Activated T-cell treated with anti-CD3 and anti-CD28 coated beads for 1 hour (primary cell): ENCODE results near the gene RGS9.
"Not testable (repeated sequence)": the region's sequence is repeated elsewhere in the genome, so short reads cannot be mapped to it uniquely, and the experiment has no call there.

Experiments
- DNase-seq: peaks from one replicate; pipeline ENCODE4 v3.0.0-alpha.2; 2020; ENCODE audit warnings: low read depth

Gene RGS9

GRCh38 chr17:65115839-65116238 is 21.3 kb upstream of the RGS9 start:
- no peak for DNase-seq

DNA sequence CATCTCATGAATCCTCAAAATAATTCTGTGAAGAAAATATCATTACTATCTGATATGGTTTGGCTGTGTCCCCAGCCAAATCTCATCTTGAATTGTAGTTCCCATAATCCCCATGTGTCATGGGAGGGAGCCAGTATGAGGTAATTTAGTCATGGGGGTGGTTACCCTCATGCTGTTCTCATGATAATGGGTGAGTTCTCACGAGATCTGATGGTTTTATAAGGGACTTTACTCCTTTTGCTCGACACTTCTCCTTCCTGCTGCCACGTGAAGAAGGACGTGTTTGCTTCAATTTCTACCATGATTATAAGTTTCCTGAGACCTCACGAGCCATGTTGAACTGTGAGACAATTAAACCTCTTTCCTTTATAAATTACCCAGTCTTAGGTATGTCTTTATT is 20.7 kb upstream of the RGS9 start:
- not testable (repeated sequence) for DNase-seq

DNA sequence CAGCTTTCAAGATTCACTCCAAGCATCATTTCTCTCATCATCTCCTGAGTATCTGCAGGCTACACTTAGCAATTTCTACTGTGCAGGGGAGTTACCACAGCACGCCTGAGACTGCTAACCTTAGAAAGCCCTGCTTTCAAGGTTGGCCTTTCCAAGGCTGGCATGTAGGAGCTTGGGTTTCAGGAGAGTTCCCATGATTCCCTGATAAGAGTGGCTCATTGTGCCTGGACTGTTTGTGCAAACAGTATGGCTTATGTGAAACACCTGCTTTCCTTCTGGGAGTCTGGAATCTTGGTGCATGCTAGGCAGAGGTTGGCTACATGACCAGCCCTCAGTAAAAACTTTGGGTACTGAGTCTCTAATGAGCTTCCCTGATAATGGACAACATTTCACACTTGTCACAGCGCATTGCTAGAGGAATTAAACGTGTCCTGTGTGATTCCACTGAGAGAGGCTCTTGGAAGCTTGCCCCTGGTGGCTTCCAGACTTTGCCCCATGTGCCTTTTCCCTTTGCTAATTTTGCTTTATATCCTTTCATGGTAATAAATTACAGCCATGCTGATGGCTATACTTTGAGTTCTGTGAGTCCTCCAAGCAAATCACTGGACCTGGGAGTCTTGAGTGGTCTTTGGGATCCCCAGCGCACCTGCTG is 19.7 kb upstream of the RGS9 start:
- no peak for DNase-seq

GRCh38 chr17:65121368-65121767 is 15.8 kb upstream of the RGS9 start:
- no peak for DNase-seq

DNA sequence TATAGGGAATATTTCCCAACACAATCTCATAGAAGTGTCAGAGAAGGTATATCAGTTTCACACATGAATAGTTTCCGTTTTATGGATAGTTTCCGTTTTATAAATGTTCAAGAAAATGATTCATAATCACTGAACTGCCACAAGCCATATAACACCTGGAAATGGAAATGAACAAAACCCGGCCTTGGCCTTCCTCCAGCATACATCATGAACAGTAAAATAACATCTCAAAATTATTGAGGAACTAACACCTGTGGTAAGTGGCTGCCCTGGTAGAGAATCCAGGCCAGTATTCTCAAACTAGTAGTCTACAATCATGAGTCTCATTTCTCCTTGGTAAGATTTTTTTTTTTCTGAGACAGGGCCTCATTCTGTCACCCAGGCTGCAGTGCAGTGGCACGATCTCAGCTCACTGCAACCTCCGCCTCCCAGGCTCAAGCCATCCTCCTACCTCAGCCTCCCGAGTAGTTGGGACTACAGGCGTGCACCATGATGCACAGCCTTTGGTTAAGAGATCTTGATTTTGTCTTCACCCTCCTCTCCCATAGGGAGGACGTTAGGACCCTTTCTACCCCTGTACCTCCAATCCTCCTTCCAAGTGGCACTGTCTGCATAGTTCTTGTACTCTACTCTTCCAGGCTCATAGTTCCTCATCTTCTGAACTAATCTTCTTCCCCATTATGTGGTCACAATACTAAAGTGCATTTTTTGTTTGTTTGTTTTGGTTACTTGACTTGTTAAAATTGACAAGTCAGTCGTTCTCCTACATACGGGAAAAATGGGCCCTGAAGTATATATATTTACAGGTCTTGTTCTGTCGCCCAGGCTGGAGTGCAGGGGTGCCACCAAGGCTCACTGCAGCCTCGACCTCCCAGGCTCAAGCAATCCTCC is 15.0 kb upstream of the RGS9 start:
- DNase-seq, result no peak

DNA sequence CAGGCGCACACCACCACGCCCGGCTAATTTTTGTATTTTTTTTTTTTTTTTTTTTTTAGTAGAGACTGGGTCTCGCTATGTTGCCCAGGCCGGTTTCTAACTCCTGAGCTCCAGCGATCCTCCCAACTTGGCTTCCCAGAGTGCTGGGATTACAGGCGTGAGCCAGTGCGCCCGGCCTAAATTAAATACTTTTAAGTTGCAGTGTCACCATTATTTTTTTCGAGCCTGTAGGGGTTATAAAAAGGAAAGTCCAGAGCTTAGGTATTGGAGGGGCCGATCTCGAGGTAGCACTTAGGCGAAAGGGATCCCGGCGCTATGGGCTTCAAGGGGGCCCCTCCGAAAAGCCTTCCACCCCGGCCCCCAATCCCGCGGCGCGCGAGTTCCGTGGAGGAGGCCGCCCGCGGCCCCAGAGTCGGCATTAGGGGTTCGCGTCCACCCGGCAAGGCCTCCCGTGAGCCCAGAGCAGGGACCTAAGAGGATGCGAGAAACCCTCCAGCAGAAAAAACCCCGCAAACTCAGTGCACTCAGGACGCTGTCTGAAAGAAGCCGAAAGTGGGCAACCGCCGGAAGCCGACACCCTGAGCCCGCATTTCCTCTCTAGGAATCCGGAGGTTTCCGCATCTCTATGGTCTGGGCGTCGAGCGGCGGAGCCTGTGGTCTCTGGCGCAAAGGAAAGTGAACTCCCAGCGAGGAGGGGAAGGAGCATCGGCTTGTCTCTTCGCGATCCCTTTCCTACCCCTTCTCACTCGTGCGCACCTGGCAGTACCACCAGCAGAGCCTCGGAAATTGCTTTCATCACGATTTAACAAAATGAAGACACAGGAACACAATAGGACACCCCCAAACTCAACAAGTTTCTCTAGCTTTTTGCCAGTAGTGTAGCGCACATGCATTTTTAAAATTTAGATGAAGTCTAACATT is 14.1 kb upstream of the RGS9 start:
- peak; percentile 68 for DNase-seq

- no peak for DNase-seq
Observed at GRCh38 chr17:65123757-65124675, 13.2 kb upstream of the RGS9 start.

GRCh38 chr17:65130832-65131231 is 6.3 kb upstream of the RGS9 start:
- no peak for DNase-seq

GRCh38 chr17:65131240-65131639 is 5.9 kb upstream of the RGS9 start:
- no peak for DNase-seq

GRCh38 chr17:65131946-65132345 is 5.2 kb upstream of the RGS9 start:
- no peak for DNase-seq

GRCh38 chr17:65134035-65134434 is 3.1 kb upstream of the RGS9 start:
- DNase-seq, result no peak

DNA sequence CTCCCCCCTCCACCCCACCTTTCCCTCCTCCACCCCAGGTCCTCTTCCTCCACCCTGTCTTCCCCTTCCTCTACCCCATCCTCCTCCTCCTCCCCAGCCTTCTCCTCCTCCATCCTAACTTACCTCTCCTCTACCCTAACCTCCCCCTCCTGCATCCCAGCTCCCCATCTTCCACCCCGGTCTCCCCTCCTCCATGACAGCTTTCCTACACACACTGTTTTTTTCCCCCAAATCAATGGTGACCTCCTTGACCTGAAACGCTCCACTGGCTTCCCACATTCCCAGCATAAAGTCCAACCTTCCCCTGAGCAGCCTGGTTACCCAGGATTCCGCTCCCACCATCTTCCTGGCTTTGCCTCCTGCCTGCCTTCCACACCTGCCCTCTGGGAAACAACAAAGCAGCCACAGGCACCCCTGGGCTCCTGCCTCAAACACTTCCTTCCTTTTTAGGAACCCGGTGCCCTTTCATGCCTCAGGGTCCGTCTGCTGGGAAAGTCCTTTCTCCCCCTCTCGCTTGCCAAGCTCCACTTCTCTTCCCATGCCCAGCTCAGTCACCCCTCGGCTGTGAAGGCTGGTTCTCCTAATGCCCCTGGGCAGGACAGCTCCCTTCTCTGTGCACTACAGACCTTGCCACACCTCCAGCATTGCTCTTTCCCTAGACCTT is 2.1 kb downstream of the RGS9 start:
- no peak for DNase-seq

DNA sequence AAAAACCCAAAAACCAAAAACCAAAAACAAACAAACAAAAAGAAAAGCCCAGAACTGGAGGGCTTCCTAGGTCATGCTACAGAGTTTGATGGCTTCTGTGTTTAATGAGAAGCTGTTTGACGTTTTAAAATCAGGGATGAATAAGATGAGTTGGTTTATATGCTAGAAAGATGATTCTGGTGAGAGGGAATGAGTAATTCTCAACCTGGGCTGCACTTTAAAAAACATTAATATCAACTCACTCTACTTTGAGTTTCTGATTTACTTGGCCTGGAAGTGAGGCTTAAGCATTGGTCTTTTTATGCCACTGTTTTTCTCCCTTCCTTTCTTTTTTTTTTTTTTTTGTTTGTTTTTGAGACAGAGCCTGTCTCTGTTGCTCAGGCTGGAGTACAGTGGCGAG is 5.1 kb downstream of the RGS9 start:
- no peak for DNase-seq

- DNase-seq, result no peak
Observed at GRCh38 chr17:65143889-65144604, 6.9 kb downstream of the RGS9 start.

- no peak for DNase-seq
Observed at GRCh38 chr17:65145743-65146142, 8.6 kb downstream of the RGS9 start.

DNA sequence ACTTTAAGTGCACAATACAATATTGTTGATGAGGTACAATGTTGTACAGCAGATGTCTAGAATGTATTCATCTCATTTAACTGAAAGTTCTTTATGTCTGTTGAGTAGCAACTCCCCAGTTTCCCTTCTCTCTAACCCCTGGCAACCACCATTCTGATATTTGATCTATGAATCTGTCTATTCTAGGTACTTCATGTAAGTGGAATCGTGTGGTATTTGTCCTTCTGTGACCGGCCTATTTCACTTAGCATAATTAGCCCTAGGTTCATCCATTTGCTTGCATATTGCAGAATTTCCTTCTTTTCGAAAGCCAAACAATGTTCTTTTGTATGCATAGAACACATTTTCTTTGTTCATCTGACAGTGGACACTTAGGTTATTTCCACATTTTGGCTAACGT is 10.8 kb downstream of the RGS9 start:
- DNase-seq, result no peak

DNA sequence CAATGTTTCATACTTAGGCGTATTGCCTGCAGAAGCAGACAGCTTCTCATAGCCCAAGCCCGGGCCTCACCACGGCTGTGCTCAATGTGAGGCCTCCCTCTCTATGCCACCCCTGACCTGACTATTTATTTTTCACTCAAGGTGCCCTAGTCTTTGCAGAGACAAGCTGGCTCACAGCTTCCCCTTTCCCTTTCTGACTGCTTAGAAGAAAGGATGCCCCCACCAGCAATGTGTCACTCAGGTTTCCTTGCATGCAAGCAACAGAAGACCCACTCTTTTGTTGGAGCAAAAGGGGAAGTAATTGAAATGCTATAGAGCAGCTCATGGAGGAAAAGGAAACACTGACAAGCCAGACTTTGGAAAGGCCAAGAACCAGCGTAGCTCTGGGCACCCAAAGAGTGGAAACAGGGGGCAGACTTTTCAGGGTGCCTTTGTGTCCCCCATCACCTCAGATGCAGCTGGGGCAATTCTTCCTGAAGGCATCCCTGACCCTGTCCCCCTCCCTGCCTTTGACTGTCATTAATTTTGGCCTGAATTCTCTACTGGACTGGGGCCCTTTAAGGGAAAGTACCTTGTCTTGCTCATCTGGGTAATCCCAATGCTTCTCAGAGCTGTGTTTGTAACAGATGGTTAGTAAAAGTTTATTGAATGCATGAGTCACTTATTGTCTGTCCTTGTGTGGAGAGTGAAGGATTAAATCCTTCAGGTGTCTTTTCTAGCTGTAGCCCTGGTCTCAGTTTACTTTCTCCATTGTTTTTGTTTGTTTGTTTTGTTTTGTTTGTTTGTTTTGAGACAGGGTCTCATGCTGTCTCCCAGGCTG is 17.8 kb downstream of the RGS9 start:
- no peak for DNase-seq

DNA sequence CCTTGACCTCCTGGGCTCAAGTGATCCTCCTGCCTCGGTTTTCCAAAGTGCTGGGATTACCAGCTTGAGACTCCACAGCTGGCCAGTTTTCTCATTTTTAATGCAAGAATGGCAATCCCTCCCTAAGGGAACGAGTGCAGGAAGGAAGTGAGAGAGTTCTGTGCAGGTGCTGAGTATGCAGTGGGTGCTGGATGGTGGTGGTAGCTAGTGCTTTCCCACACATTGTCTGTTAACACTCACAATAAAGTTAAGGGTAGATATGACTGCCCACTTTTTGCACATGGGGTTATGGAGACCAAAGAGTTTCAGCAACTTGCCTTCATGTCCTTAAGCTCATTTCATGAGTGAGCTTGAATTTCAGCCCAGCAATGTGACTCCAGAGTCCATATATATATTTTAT is 18.5 kb downstream of the RGS9 start:
- DNase-seq, result no peak

- DNase-seq, result no peak
Observed at GRCh38 chr17:65156185-65156834, 19.1 kb downstream of the RGS9 start.
